ENCODE data around the gene GSK3A.

Gene GSK3A

DNA sequence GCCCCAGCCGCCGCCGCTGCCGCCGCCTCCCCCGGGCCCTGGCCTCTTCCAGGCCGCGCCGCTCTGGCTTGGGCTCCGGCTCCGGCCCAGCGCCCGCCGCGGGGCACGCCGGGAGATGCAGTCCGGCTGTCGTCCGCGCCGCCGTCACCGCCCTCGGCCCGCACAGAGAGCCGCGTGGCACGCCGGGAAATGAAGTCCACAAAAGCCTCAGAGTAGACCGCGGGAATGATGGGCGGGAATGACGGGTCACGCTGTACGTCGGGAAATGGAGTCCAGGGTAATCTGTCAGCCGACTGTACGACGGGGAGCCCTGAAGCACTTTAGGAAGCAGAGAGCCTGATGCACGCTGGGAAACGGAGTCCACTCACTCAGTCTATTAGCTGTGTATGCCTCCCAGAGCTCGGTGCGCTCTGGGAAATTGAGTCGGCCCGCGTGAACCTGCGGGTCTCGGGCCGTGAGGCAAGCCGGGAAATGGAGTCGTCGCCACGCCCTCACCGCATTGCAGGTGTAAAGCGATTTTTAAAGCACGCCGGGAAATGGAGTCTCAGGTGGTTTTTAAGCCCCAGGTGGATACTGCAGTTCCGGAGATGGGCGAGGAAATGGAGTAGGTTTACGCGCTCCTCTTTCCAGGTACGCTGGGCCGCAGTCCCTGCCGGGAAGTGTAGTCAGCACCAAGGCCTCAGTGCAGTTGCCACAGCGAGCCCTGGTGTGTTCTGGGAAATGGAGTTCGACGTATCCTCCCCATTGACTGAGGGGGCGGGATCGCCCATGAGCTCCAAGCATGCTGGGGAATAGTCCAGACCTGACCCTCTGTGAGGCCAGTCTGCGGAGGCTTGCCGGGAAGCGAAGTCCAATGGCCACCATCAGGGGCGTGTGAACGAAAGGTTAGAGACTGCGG, at the start of gene GSK3A:
GSK3A (minus strand) TSS at position 91 of the 898 bp plus-strand sequence. CDS start 137 bp downstream, outside the sequence.
- H3K4me3 ChIP-seq (replicated peaks in 1 of 2; ENCODE audit: low read depth in 2 of 2, low read length in 2 of 2), result peak within 1 kb of the TSS; percentile 66 to 68
- DNase-seq (ENCODE audit: low read depth in 2 of 2), result peak; percentile 99 to 100
- TF ChIP-seq, protein P1, sequence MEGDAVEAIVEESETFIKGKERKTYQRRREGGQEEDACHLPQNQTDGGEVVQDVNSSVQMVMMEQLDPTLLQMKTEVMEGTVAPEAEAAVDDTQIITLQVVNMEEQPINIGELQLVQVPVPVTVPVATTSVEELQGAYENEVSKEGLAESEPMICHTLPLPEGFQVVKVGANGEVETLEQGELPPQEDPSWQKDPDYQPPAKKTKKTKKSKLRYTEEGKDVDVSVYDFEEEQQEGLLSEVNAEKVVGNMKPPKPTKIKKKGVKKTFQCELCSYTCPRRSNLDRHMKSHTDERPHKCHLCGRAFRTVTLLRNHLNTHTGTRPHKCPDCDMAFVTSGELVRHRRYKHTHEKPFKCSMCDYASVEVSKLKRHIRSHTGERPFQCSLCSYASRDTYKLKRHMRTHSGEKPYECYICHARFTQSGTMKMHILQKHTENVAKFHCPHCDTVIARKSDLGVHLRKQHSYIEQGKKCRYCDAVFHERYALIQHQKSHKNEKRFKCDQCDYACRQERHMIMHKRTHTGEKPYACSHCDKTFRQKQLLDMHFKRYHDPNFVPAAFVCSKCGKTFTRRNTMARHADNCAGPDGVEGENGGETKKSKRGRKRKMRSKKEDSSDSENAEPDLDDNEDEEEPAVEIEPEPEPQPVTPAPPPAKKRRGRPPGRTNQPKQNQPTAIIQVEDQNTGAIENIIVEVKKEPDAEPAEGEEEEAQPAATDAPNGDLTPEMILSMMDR (IDR thresholded peaks at IDR 0.05; ENCODE audit: low read depth, low read length), result no peak

GRCh38 chr19:42291435-42291810, 49.0 kb upstream of the GSK3A start:
- TF ChIP-seq, protein P1 (IDR thresholded peaks at IDR 0.05; ENCODE audit: low read depth, low read length), result no peak

GRCh38 chr19:42290523-42291434, 48.4 kb upstream of the GSK3A start:
- TF ChIP-seq, protein P1 (IDR thresholded peaks at IDR 0.05; ENCODE audit: low read depth, low read length), result peak; percentile 53
- DNase-seq (ENCODE audit: low read depth in 2 of 2), result no peak
- H3K4me3 ChIP-seq (replicated peaks in 1 of 2; ENCODE audit: low read depth in 2 of 2, low read length in 2 of 2), result no peak overlapping the region

More at GRCh38 chr19:42291435-42291810, 49.0 kb upstream of the GSK3A start:
- H3K4me3 ChIP-seq (replicated peaks in 1 of 2; ENCODE audit: low read depth in 2 of 2, low read length in 2 of 2), result no peak overlapping the region
- no peak for DNase-seq (ENCODE audit: low read depth in 2 of 2)

- no peak overlapping the region for H3K4me3 ChIP-seq (replicated peaks in 1 of 2; ENCODE audit: low read depth in 2 of 2, low read length in 2 of 2)
- DNase-seq (ENCODE audit: low read depth in 2 of 2), result no peak
- TF ChIP-seq, protein P1 (IDR thresholded peaks at IDR 0.05; ENCODE audit: low read depth, low read length), result no peak
Measured at GRCh38 chr19:42290136-42290522, 47.7 kb upstream of the GSK3A start.

DNA sequence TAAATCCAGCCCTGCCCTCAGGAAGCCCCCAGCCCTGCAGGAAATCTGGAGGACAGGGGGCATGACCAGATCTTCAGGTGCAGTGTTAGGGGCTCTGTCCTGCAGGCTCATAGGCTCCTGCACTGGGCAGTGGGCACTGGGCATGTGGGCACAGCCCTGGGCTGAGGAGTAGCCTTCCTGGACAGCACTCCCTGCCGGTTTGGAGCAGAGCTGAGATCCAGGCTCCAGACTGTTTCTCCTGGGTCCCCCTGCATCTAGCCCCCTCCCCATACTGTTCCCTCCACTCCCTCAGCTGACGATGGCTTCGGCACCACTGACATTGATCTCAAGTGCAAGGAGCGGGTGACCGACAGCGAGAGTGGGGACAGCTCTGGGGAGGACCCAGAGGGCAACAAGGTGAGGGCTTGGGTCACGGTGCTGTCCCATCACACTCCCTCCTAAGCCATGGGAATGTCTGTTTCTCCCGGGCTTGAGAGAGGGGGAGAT, 47.2 kb upstream of the GSK3A start:
- no peak overlapping the region for H3K4me3 ChIP-seq (replicated peaks in 1 of 2; ENCODE audit: low read depth in 2 of 2, low read length in 2 of 2)
- TF ChIP-seq, protein P1 (IDR thresholded peaks at IDR 0.05; ENCODE audit: low read depth, low read length), result no peak
- no peak for DNase-seq (ENCODE audit: low read depth in 2 of 2)

GRCh38 chr19:42288881-42289555, 46.6 kb upstream of the GSK3A start:
- TF ChIP-seq, protein P1 (IDR thresholded peaks at IDR 0.05; ENCODE audit: low read depth, low read length), result no peak
- no peak overlapping the region for H3K4me3 ChIP-seq (replicated peaks in 1 of 2; ENCODE audit: low read depth in 2 of 2, low read length in 2 of 2)
- DNase-seq (ENCODE audit: low read depth in 2 of 2), result no peak
